ENCODE results near the gene WRAP73. TPM values are rescaled to one million over a fixed set of nuclear protein-coding genes. Genes with fewer than 3 reads are reported as not detected.

Gene WRAP73
- polyA plus RNA-seq, 3 donors = 16.4 to 19.5 (median 17.0) TPM

- DNase-seq (ENCODE audit: low read depth in 3 of 3, low spot score in 2 of 3) = no peak
Measured at GRCh38 chr1:3614755-3615742, 34.9 kb downstream of the WRAP73 start.

DNA sequence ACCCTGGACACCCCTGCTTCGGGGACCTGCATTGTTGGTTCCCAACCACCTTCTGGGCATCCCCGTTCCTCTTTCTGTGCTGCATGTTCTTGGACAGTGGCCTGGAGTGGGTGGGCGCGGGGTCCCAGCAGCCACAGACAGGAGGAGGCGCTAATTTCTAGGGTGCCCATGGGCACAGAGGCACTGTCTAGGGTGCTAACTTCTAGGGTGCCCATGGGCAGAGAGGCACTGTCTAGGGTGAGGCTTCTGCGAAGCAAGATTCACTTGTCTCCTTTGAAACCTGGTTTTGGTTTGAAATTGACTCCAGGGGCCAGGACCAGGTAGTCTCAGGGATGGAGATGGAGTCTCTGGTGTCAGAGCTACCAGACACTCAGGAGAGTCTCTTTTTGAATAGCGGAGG is 37.8 kb downstream of the WRAP73 start:
- no peak for DNase-seq (ENCODE audit: low read depth in 3 of 3, low spot score in 2 of 3)

- no peak for DNase-seq (ENCODE audit: low read depth in 3 of 3, low spot score in 2 of 3)
Measured at GRCh38 chr1:3611170-3612019, 38.5 kb downstream of the WRAP73 start, which contains the start of gene MEGF6. Gene MEGF6 (minus strand): TSS chr1:3611508. CDS start chr1:3611268, 240 bp downstream.

- no peak for DNase-seq (ENCODE audit: low read depth in 3 of 3, low spot score in 2 of 3)
Measured at GRCh38 chr1:3610527-3611169, 39.3 kb downstream of the WRAP73 start.

DNA sequence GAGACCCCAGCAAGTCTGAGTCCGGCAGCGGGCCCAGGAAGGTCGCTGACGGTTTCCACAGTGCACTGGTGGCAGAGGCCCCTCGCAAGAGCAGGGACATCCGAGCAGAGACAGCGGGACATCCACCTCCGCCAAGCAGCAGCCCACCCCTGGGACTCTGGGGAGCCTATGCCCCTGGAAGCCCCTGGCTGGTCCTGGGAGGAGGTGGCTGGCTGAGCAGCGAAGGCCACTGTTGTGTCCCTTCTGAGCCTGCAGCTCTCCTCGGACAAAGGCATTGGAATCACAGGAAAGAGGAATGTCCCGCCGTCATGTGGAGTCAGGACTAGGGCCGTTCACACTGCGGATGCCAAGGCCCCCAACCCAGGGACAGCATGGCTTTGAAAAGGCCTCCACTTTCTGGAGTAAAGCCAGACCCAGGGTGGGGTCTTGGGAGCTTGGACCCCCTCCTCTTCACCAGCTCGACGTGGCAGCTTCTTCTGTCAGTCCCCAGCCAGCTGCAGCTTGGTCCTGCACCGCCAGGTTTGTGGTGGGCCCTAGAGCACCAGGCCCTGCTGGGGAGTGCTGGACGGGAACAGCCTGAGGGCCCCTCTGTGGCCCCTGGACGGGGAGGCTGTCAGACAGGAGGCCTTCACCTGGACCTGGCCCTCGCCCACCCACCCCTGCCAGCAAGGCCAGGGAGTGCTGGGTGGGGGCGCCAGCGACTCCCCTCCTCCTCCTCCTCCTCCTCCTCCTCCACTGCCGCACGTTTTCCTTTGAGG is 40.0 kb downstream of the WRAP73 start:
- DNase-seq (ENCODE audit: low read depth in 3 of 3, low spot score in 2 of 3) = no peak

DNA sequence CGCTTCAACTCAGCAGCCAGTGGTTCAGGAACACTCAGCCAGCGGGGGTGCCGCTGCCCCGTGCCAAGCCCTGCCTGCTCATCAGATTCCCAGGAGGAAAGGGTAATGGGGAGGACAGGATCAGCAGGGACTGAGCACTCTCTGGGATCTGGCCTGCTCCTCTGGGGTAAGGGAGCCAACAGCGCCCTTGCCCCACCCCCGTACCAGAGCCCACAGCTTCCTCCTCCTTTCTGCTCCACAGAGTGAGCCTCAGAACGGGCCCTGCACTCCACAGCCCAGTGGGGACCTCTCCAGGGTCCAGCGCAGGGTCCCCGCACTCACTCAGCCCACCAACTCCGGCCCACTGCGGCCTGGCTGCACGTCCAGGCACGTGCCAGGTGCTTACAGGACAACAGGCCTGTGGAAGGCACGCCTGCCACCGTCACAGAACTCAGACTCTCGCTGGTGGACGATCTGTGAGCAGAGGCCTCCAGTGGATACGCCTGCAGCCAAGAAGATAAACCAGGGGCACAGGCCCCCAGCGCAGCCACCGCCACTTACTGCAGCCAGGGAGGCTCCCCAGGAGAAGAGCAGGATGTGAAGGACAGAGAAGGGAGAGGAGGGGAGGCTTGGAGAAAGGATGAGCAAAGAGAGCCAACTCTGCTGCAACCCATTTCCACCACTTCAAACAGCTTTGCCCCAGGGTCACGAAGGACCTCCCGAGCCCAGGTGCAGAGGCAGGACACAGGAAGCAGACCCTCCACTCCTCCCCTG is 40.7 kb downstream of the WRAP73 start:
- DNase-seq (ENCODE audit: low read depth in 3 of 3, low spot score in 2 of 3) = no peak

- DNase-seq (ENCODE audit: low read depth in 3 of 3, low spot score in 2 of 3) = no peak
Measured at GRCh38 chr1:3608154-3608553, 41.7 kb downstream of the WRAP73 start.

- no peak for DNase-seq (ENCODE audit: low read depth in 3 of 3, low spot score in 2 of 3)
Measured at GRCh38 chr1:3607703-3608065, 42.2 kb downstream of the WRAP73 start.

DNA sequence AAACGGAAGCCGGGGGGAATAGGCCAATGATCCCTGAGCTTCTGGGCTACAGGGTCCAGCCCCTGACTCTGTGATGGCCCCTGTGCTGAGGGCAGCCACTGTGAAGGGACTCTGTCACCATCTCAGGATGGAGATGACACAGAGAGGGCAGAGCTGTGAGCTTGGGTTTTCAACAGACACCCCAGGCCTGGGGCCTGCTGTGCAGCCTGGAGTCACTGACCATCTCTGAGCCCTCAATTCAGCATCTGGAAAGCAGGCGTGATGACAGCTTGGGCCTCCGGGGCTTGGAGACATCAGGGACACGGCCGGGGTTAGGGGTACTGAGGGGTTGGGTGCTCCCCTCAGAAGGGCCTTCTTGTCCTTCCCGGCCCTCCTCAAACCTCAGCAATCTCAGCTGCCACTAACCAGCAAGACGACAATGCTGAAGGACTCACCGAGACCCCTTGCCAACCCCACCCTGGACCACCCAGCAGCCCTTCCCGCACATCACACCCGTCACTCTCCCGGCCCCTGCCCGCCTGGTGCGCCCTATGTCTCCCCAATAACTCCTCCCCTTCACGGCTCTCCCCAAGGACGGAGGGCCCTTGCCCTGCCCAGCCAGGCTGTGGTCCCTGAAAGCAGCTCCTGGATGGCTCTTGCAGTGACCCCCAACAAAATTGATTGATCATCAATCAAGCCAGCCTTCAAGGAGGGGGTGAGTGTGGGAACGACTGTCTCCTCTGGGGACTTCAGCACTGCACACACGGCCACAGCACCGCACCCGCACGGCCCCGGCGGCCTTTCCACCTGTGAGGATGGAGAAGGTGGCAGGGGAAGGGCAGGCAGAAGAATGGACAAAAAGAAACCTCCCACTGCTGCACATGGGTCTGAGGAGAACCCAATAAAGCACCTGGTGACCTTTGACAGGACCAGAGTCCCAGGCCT is 42.9 kb downstream of the WRAP73 start:
- no peak for DNase-seq (ENCODE audit: low read depth in 3 of 3, low spot score in 2 of 3)

DNA sequence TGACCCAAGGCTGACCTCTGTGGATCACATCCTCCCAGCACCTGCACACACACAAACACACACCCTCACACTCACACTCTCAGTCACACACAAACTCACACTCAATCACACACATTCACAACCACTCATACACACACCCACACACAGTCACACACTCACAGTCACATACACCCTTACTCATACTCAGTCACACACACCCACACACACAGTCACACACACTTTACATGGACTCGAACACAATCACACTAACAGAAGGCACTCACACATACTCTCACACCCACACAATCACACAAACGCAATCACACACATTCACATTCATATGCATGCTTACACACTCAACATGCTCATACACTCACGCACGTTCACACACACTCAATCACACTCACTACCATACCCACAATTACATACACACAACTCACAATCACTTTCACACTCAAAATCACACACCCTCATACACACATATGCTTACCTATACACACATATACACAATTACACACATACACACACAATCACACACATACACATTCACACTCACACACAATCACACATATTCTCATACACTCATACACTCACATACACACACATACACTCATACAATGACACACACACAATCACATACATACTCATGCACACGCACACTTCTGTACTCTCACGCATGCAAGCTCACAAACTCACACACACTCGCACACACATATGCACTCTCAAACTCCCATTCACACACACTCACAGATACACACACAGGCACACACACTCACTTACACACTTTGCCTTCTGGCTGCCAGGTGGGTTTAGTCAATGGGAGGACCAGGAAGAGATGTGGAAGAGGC is 44.7 kb downstream of the WRAP73 start:
- DNase-seq (ENCODE audit: low read depth in 3 of 3, low spot score in 2 of 3) = no peak

- no peak for DNase-seq (ENCODE audit: low read depth in 3 of 3, low spot score in 2 of 3)
Measured at GRCh38 chr1:3604468-3604974, 45.4 kb downstream of the WRAP73 start.

DNA sequence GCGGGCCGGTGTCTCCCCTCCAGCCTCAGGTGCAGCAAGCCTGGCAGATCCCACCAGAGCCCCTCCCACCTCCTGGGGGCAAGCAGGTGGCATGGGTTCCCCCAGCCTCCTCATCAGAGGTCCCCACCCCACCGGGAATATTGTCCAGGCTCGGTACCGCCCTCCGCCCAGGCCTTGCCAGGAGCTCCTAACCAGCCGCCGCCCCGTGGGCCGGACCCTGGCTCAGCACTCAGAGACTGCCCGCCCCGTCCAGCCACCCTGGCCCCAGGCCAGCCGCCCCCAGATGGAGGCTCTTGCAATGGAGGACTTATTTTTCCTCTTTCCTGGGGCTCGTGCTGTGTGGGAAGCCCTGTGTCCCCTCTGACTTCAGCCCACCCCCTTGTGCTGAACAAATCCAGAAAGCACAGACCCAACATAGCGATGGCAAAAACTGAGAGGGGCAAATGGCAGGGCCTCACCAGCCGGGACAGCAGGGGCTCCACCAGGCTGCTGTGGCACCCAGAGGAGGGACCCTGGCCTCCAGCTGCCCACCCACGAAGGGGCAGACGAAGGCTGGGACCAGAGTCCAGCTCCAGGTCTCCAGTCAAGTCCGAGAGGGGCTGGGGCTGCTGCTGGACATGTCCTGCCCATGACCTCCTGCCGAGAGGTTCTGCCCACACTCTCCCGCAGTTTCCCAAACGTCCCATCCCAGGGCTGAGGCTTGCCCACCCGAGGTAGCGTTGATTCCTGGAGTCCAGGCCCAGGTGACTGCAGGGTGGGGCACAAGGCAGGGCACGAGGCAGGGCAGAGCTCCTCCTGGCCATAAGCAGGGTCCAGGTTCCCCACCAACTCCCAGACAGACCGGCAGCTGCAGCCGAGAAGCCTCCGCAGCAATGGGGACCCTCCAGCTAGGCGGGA is 46.1 kb downstream of the WRAP73 start:
- DNase-seq (ENCODE audit: low read depth in 3 of 3, low spot score in 2 of 3) = no peak

DNA sequence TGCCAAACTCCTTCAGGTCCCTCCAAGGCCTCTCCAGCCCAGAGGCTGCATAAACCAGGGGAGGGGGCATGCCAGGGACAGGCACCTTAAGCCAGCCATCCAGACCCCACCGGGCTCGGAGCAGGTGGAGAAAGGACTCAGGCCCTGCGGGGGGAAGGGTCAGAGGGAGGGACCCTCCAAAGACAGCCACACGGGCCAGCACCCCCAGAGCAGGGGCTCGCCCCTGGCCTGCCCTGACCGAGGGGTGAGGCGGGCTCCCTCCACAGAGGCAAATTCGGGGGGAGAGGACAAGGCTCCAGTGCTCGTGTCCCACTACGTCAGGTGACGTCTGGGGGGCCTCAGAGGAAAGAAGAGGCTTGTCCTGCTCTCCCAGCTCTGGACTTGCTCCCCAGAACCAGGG is 46.7 kb downstream of the WRAP73 start:
- DNase-seq (ENCODE audit: low read depth in 3 of 3, low spot score in 2 of 3) = no peak

- DNase-seq (ENCODE audit: low read depth in 3 of 3, low spot score in 2 of 3) = no peak
Measured at GRCh38 chr1:3602375-3602774, 47.5 kb downstream of the WRAP73 start.

DNA sequence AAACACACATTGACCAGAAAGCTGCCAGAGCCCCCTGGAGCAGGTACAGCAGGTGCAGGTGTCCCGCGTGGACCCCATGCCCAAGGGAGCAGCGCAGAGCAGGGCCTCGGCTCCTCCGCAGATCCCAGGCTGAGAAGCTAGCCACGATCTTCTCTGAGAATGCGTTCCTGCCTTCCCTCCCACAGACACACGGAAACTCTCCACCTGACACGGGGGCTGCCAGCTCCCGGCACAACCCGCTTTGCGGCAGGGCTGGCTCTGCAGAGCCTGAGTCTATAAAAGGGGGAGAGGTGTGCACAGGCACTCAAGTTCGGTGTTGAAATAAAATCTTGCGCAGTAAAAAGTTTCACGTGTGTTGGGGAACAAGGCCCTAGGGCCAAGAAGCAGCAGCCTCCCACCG is 48.2 kb downstream of the WRAP73 start:
- no peak for DNase-seq (ENCODE audit: low read depth in 3 of 3, low spot score in 2 of 3)

- no peak for DNase-seq (ENCODE audit: low read depth in 3 of 3, low spot score in 2 of 3)
Measured at GRCh38 chr1:3600354-3600753, 49.5 kb downstream of the WRAP73 start.
